HEK293T (cell line): ENCODE data around the gene BBS1.

Source experiments
- ARNT ChIP-seq: fragments of 450-650 bp; IDR thresholded peaks from 2 replicates; pipeline ENCODE4 v1.6.1; 2017; ENCODE audit warnings: mild to moderate bottlenecking
- BHLHE40 ChIP-seq: fragments of 450-650 bp; IDR thresholded peaks from 2 replicates; pipeline ENCODE4 v1.6.1; 2016; ENCODE audit warnings: mild to moderate bottlenecking, moderate library complexity, borderline replicate concordance
- ELF4 ChIP-seq: fragments of 450-650 bp; IDR thresholded peaks from 2 replicates; pipeline ENCODE4 v1.6.1; 2017; ENCODE audit warnings: antibody characterized with exemption
- FOXA1 ChIP-seq: fragments of 450-650 bp; IDR thresholded peaks from 2 replicates; pipeline ENCODE4 v1.6.1; 2016; ENCODE audit warnings: mild to moderate bottlenecking
- FOXK2 ChIP-seq: fragments of 450-650 bp; IDR thresholded peaks from 2 replicates; pipeline ENCODE4 v1.6.1; 2016; ENCODE audit warnings: mild to moderate bottlenecking
- FOXM1 ChIP-seq: fragments of 450-650 bp; IDR thresholded peaks from 2 replicates; pipeline ENCODE4 v1.6.1; 2017; ENCODE audit warnings: mild to moderate bottlenecking, borderline replicate concordance
- HDGF ChIP-seq: fragments of 450-650 bp; IDR thresholded peaks from 2 replicates; pipeline ENCODE4 v1.6.1; 2017; ENCODE audit warnings: antibody characterized with exemption, borderline replicate concordance
- LEF1 ChIP-seq: fragments of 450-650 bp; IDR thresholded peaks from 2 replicates; pipeline ENCODE4 v1.6.1; 2017; ENCODE audit warnings: mild to moderate bottlenecking, borderline replicate concordance
- PKNOX1 ChIP-seq: fragments of 450-650 bp; IDR thresholded peaks from 2 replicates; pipeline ENCODE4 v1.6.1; 2016
- SP1 ChIP-seq: fragments of 450-650 bp; IDR thresholded peaks from 2 replicates; pipeline ENCODE4 v1.6.1; 2017
- SUZ12 ChIP-seq: fragments of 450-650 bp; IDR thresholded peaks from 2 replicates; pipeline ENCODE4 v1.6.1; 2016; ENCODE audit warnings: mild to moderate bottlenecking
- TARDBP ChIP-seq: fragments of 450-650 bp; IDR thresholded peaks from 2 replicates; pipeline ENCODE4 v1.6.1; 2016
- ZNF384 ChIP-seq: fragments of 450-650 bp; IDR thresholded peaks from 2 replicates; pipeline ENCODE4 v1.6.1; 2016

GRCh38 chr11:66510271-66510989, at the start of gene BBS1:
- TF ChIP-seq HDGF (no peak), FOXK2 (no peak), SUZ12 (no peak), SP1 (peak; percentile 38; the same call in 1 of the 2 replicates), ZNF384 (no peak), BHLHE40 (no peak), FOXM1 (no peak), ARNT (no peak), TARDBP (no peak), LEF1 (no peak), ELF4 (no peak), PKNOX1 (no peak), FOXA1 (no peak)
